K562 (cell line): ENCODE measurements around the gene BAHD1. TPM values are rescaled to one million over a fixed set of nuclear protein-coding genes. Genes with fewer than 3 reads are reported as not detected.

Experiments
- ARID4B ChIP-seq: sonication (generic); formaldehyde crosslinking; IDR thresholded peaks from 2 replicates; pipeline ENCODE4 v1.8.0; 2022; ENCODE audit warnings: mild to moderate bottlenecking, missing genetic modification reagents
- EWSR1 ChIP-seq: fragments of 450-650 bp; IDR thresholded peaks from 2 replicates; pipeline ENCODE4 v1.6.1; 2018; ENCODE audit warnings: borderline replicate concordance, mild to moderate bottlenecking, low read depth, moderate library complexity; ENCODE audit not compliant: partially characterized antibody
- MTA3 ChIP-seq: fragments of 450-650 bp; formaldehyde crosslinking; IDR thresholded peaks from 2 replicates; pipeline ENCODE4 v1.6.1; 2017; ENCODE audit warnings: mild to moderate bottlenecking, borderline replicate concordance
- PHB ChIP-seq: fragments of 250-450 bp; sonication (Bioruptor Pico); IDR thresholded peaks from 2 replicates; pipeline ENCODE4 v1.5.0; 2021
- PTTG1 ChIP-seq: fragments of 450-650 bp; IDR thresholded peaks from 2 replicates; pipeline ENCODE4 v1.6.1; 2016; ENCODE audit warnings: low read depth, mild to moderate bottlenecking, missing genetic modification characterization, missing compliant biosample characterization
- SIN3A ChIP-seq, 2 experiments: fragments of 150-350 bp in 1 of 2; IDR thresholded peaks; 2 replicates each; pipeline ENCODE4 v1.6.1; 2011 to 2016; ENCODE audit warnings: borderline replicate concordance in 2 of 2, low read depth in 2 of 2, low read length in 2 of 2, mild to moderate bottlenecking in 2 of 2, moderate library complexity in 2 of 2; ENCODE audit not compliant: control insufficient read depth in 1 of 2
- TFAP4 ChIP-seq: sonication (generic); formaldehyde crosslinking; IDR thresholded peaks from 2 replicates; pipeline ENCODE4 v1.8.0; 2022; ENCODE audit warnings: missing genetic modification reagents, mild to moderate bottlenecking, moderate library complexity, borderline replicate concordance
- TRIM25 ChIP-seq: fragments of 450-650 bp; IDR thresholded peaks from 2 replicates; pipeline ENCODE4 v1.7.0; 2016; ENCODE audit warnings: borderline replicate concordance
- ZNF263 ChIP-seq: sonication (generic); formaldehyde crosslinking; IDR thresholded peaks from 2 replicates; pipeline ENCODE4 v1.8.0; 2022; ENCODE audit warnings: mild to moderate bottlenecking, missing genetic modification reagents, borderline replicate concordance
- ZNF316 ChIP-seq: fragments of 450-650 bp; IDR thresholded peaks from 2 replicates; pipeline ENCODE4 v1.6.1; 2016
- ZNF431 ChIP-seq: sonication (generic); formaldehyde crosslinking; IDR thresholded peaks from 2 replicates; pipeline ENCODE4 v1.8.0; 2022; ENCODE audit warnings: mild to moderate bottlenecking, missing genetic modification reagents
- polyA plus RNA-seq, 8 experiments: library from polyadenylated mRNA; depleted of rRNA in 4 of 8; stranded (reverse) in 5 of 8; unstranded in 3 of 8; fragments of >200 nt; fragmentation: Nextera tagmentation in 2 of 8; fragmentation: Illumina TruSeq in 1 of 8; extraction: Ambion mirVana in 2 of 8; extraction: Trizol in 1 of 8; gene quantifications; 2 replicates each; pipeline versions ENCODE4 v1.2.1 to v1.2.3, GENCODE V29; 2011 to 2014; ENCODE audit warnings: inconsistent platforms in 1 of 8, missing spikeins in 1 of 8
- total RNA-seq, 7 experiments: library from RNA; depleted of rRNA in 6 of 7; stranded (reverse); fragments of >200 nt in 6 of 7; fragmentation: Illumina TruSeq in 2 of 7; extraction: Trizol in 2 of 7; gene quantifications; 2 replicates each; pipeline versions ENCODE4 v1.2.1 to v1.2.3, GENCODE V29; 2011 to 2021; ENCODE audit warnings: low replicate concordance in 1 of 7
- TF ChIP-seq, protein P1 (sequence below): conservative IDR thresholded peaks from 2 replicates; pipeline ENCODE4 v1.6.1; 2011; ENCODE audit warnings: low read depth, mild to moderate bottlenecking, low read length; ENCODE audit not compliant: control insufficient read depth
- TF ChIP-seq, protein P2 (sequence below), 3 experiments: IDR thresholded peaks in 2 of 3; conservative IDR thresholded peaks in 1 of 3; 2 replicates each; pipeline ENCODE4 v1.5.1; 2011 to 2012; ENCODE audit warnings: low read length in 3 of 3, mild to moderate bottlenecking in 3 of 3, control low read depth in 2 of 3, improper control_type of control experiment in 1 of 3, inconsistent platforms in 1 of 3, low read depth in 1 of 3, mixed read lengths in 1 of 3, moderate library complexity in 1 of 3; ENCODE audit not compliant: insufficient read depth in 2 of 3

The BAHD1 gene
- total and polyA plus RNA-seq, 9 of the 15 experiments (the other 6 are each of a cell fraction or from before 2014, with no cell fraction given): 0.55 to 38.5 (median 11.5) TPM

GRCh38 chr15:40436892-40437751 is 3.6 kb upstream of the BAHD1 start (continued):
- TF ChIP-seq, protein P1, sequence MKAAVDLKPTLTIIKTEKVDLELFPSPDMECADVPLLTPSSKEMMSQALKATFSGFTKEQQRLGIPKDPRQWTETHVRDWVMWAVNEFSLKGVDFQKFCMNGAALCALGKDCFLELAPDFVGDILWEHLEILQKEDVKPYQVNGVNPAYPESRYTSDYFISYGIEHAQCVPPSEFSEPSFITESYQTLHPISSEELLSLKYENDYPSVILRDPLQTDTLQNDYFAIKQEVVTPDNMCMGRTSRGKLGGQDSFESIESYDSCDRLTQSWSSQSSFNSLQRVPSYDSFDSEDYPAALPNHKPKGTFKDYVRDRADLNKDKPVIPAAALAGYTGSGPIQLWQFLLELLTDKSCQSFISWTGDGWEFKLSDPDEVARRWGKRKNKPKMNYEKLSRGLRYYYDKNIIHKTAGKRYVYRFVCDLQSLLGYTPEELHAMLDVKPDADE: no peak
- peak; percentile 50; the same call in 1 of the 2 replicates for TF ChIP-seq ZNF263
- no peak for TF ChIP-seq ZNF316
- TF ChIP-seq TFAP4 (CRISPR knock-in tag): peak; percentile 50; the same call in 1 of the 2 replicates
- TF ChIP-seq, protein P2, sequence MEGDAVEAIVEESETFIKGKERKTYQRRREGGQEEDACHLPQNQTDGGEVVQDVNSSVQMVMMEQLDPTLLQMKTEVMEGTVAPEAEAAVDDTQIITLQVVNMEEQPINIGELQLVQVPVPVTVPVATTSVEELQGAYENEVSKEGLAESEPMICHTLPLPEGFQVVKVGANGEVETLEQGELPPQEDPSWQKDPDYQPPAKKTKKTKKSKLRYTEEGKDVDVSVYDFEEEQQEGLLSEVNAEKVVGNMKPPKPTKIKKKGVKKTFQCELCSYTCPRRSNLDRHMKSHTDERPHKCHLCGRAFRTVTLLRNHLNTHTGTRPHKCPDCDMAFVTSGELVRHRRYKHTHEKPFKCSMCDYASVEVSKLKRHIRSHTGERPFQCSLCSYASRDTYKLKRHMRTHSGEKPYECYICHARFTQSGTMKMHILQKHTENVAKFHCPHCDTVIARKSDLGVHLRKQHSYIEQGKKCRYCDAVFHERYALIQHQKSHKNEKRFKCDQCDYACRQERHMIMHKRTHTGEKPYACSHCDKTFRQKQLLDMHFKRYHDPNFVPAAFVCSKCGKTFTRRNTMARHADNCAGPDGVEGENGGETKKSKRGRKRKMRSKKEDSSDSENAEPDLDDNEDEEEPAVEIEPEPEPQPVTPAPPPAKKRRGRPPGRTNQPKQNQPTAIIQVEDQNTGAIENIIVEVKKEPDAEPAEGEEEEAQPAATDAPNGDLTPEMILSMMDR (IDR thresholded peaks at IDR 0.05 in 2 of 3, conservative IDR thresholded peaks at IDR 0.05 in 1 of 3; ENCODE audit: insufficient read depth in 2 of 3, low read depth in 1 of 3, low read length in 3 of 3): peak in 1 of 3 experiments; percentile 15; a peak in 1 of 6 replicates
- peak; percentile 99 for TF ChIP-seq TRIM25
- no peak for TF ChIP-seq PTTG1 (tag)
- TF ChIP-seq PHB (CRISPR knock-in tag): no peak
- TF ChIP-seq ARID4B (CRISPR knock-in tag): 0 out of 2 replicates have a peak, but pooled peaks have one; percentile 8
- TF ChIP-seq ZNF431 (CRISPR knock-in tag): no peak
- TF ChIP-seq SIN3A (IDR thresholded peaks at IDR 0.05; ENCODE audit: borderline replicate concordance in 2 of 2, control insufficient read depth in 1 of 2, low read depth in 2 of 2, low read length in 2 of 2): no peak
- no peak for TF ChIP-seq EWSR1
- 0 out of 2 replicates have a peak, but pooled peaks have one; percentile 13 for TF ChIP-seq MTA3
